Esophagus muscularis mucosa (tissue), 3 donors: ENCODE measurements around the gene SMIM21.

Source experiments
- POLR2A ChIP-seq: fragments of 450-650 bp; IDR thresholded peaks from one replicate; pipeline ENCODE4 v1.6.1; 2017; ENCODE audit warnings: antibody characterized with exemption, moderate library complexity, mild to moderate bottlenecking, low read depth
- POLR2AphosphoS5 ChIP-seq, 2 donors: sonication (generic); formaldehyde crosslinking; IDR thresholded peaks; one replicate each; pipeline ENCODE4 v1.6.1; 2017; ENCODE audit warnings: antibody characterized with exemption in 2 of 2
- TF ChIP-seq, protein P1 (sequence below), 3 experiments: fragments of 200-600 bp in 2 of 3; fragments of 450-650 bp in 1 of 3; sonication (generic) in 2 of 3; IDR thresholded peaks; one replicate each; pipeline ENCODE4 v1.5.1; 2017 to 2019; ENCODE audit warnings: antibody characterized with exemption in 3 of 3, mild to moderate bottlenecking in 2 of 3, moderate library complexity in 1 of 3

DNA sequence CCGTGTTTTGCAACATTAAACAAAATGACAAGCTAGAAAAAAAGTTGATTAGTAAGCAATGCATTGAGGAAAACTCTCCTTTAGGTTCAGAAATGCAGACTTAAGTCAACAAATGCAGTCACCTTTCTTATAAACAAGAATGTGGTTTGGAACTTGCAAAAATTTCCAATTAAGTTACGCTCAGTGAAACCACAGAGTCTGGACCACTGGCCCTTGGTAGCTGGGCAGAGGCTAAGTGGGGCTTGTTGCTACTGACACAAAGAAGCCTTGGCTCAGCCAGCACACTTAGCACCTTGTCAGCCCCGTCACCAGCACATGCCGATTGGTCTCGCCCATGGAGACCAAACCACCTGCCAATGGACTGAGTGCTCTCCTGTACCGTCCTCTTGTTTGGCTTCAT is 53.0 kb downstream of the SMIM21 start:
- TF ChIP-seq POLR2AphosphoS5 (IDR thresholded peaks at IDR 0.05) (no peak), POLR2A (no peak)
- TF ChIP-seq, protein P1, sequence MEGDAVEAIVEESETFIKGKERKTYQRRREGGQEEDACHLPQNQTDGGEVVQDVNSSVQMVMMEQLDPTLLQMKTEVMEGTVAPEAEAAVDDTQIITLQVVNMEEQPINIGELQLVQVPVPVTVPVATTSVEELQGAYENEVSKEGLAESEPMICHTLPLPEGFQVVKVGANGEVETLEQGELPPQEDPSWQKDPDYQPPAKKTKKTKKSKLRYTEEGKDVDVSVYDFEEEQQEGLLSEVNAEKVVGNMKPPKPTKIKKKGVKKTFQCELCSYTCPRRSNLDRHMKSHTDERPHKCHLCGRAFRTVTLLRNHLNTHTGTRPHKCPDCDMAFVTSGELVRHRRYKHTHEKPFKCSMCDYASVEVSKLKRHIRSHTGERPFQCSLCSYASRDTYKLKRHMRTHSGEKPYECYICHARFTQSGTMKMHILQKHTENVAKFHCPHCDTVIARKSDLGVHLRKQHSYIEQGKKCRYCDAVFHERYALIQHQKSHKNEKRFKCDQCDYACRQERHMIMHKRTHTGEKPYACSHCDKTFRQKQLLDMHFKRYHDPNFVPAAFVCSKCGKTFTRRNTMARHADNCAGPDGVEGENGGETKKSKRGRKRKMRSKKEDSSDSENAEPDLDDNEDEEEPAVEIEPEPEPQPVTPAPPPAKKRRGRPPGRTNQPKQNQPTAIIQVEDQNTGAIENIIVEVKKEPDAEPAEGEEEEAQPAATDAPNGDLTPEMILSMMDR (IDR thresholded peaks at IDR 0.05) = no peak
